Measurements from ENCODE around the gene LRRC17.

LRRC17 gene

DNA sequence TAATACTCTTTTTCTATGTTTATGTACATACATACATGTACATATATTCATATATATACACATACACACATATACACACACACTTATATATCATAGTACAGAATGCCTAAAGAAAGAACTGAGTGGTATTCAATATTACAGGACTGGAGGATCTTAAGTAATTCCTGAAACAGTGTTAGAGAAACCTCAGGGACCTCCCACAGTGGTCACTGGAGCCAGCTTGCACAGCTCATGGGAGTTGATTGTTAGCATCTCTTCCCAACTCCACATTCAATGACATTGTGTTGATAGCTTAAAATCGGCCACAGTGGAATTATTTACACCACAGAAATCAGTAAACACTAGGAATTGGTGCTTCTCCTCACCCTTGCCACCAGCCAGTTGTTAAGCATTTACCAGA, 6.0 kb downstream of the LRRC17 start:
- H4K20me1 ChIP-seq (ENCODE audit: control insufficient read depth, insufficient read depth, low read depth, low read length), result no peaks in the 10 kb centered on the region
- H3K27me3 ChIP-seq (ENCODE audit: control insufficient read depth, low read length), result no peaks in the 10 kb centered on the region
- H3K9me3 ChIP-seq (ENCODE audit: control insufficient read depth, insufficient read depth, low read length), result no peaks in the 10 kb centered on the region
- H3K79me2 ChIP-seq (ENCODE audit: control insufficient read depth, low read length), result no peaks in the 10 kb centered on the region
- H3K36me3 ChIP-seq (ENCODE audit: control insufficient read depth, low read length), result no peaks in the 10 kb centered on the region
- TF ChIP-seq, protein P1, sequence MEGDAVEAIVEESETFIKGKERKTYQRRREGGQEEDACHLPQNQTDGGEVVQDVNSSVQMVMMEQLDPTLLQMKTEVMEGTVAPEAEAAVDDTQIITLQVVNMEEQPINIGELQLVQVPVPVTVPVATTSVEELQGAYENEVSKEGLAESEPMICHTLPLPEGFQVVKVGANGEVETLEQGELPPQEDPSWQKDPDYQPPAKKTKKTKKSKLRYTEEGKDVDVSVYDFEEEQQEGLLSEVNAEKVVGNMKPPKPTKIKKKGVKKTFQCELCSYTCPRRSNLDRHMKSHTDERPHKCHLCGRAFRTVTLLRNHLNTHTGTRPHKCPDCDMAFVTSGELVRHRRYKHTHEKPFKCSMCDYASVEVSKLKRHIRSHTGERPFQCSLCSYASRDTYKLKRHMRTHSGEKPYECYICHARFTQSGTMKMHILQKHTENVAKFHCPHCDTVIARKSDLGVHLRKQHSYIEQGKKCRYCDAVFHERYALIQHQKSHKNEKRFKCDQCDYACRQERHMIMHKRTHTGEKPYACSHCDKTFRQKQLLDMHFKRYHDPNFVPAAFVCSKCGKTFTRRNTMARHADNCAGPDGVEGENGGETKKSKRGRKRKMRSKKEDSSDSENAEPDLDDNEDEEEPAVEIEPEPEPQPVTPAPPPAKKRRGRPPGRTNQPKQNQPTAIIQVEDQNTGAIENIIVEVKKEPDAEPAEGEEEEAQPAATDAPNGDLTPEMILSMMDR (IDR thresholded peaks at IDR 0.05; ENCODE audit: low read depth, low read length, poor library complexity, severe bottlenecking), result no peak
- no peak for TF ChIP-seq EZH2phosphoT487 (IDR thresholded peaks at IDR 0.05; ENCODE audit: borderline replicate concordance, low read length)
- peaks cover 5% of the 10 kb centered on the region for H3K4me1 ChIP-seq (ENCODE audit: control insufficient read depth, low read length)
- H3K9me2 ChIP-seq (replicated peaks; ENCODE audit: control insufficient read depth, low read length), result no peaks in the 10 kb centered on the region
- H3K4me2 ChIP-seq (ENCODE audit: low read length), result no peak overlapping the region
- no peaks in the 10 kb centered on the region for H3F3A ChIP-seq (ENCODE audit: control insufficient read depth, insufficient read depth)
- H3K4me3 ChIP-seq (ENCODE audit: low read length), result no peak overlapping the region
- H3K27ac ChIP-seq (ENCODE audit: low read depth, low read length), result no peak overlapping the region

DNA sequence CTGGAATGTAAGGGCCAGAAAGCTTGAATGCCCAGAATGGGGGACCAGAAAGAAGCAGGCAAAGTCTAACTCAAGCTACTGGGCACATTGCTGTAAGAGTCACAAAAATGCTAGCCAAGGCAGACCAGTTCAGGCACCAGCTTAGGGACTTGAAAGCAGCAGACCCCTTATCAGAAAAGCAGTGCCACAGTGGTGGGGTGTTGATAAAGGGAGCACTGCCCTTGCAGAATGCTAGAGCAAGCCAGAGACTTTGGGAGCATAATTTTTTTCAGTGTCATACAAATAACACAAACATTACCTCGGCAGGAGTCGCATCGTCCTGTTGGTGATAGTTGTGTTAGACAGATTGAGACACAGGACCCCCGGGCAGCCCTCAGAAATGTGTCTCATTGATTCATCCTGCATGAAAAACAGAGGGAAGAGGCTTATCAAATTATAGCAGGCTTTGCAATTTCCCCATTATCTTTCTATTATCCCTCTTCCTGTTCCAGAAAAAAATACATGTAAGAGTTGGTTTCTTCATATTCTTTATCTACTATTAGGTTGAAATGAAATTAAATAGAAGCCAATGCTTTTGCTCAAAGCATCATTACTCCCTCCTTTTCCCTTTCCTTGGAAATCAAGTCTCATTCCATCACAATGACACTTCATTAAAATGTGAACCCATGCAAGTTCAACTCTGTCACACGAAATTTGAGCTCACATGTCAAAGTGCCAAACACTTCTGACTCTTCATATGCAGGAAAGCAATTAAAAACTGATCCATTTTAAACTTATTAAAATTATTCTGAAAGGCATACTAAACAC, 13.4 kb downstream of the LRRC17 start:
- H3K9me2 ChIP-seq (replicated peaks; ENCODE audit: control insufficient read depth, low read length), result no peaks in the 10 kb centered on the region

DNA sequence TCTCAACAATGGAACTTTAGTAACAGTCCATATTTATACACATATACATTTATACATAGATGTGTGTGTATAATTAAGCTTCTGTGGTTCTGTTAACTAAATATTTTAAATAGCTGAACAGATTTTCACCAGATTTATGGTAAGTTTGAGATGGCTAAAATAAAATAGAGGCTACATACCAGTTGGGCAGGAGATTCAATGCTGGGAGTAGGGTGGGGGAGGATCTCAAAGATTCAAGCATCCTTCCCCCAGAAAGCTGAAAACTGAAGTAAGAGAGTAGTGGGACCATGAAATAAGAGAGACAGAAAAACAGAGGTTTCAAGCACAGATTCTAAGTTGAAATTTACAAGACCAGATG, 14.0 kb downstream of the LRRC17 start:
- Histone ChIP-seq H4K20me1 (ENCODE audit: control insufficient read depth, insufficient read depth, low read depth, low read length) (no peaks in the 10 kb centered on the region), H3F3A (ENCODE audit: control insufficient read depth, insufficient read depth) (no peaks in the 10 kb centered on the region), H3K4me1 (ENCODE audit: control insufficient read depth, low read length) (no peaks in the 10 kb centered on the region), H3K36me3 (ENCODE audit: control insufficient read depth, low read length) (no peaks in the 10 kb centered on the region), H3K79me2 (ENCODE audit: control insufficient read depth, low read length) (no peaks in the 10 kb centered on the region), H3K9me3 (ENCODE audit: control insufficient read depth, insufficient read depth, low read length) (no peaks in the 10 kb centered on the region), H3K4me2 (ENCODE audit: low read length) (no peak overlapping the region), H3K4me3 (ENCODE audit: low read length) (no peak overlapping the region), H3K27ac (ENCODE audit: low read depth, low read length) (no peak overlapping the region), H3K9me2 (replicated peaks; ENCODE audit: control insufficient read depth, low read length) (no peaks in the 10 kb centered on the region), H3K27me3 (ENCODE audit: control insufficient read depth, low read length) (no peaks in the 10 kb centered on the region)
- TF ChIP-seq, protein P1 (IDR thresholded peaks at IDR 0.05; ENCODE audit: low read depth, low read length, poor library complexity, severe bottlenecking), result no peak
- no peak for TF ChIP-seq EZH2phosphoT487 (IDR thresholded peaks at IDR 0.05; ENCODE audit: borderline replicate concordance, low read length)

More for the DNA sequence above, 13.4 kb downstream of the LRRC17 start:
- Histone ChIP-seq H3K4me2 (ENCODE audit: low read length) (no peak overlapping the region), H3F3A (ENCODE audit: control insufficient read depth, insufficient read depth) (no peaks in the 10 kb centered on the region), H3K27ac (ENCODE audit: low read depth, low read length) (no peak overlapping the region), H3K9me3 (ENCODE audit: control insufficient read depth, insufficient read depth, low read length) (no peaks in the 10 kb centered on the region), H4K20me1 (ENCODE audit: control insufficient read depth, insufficient read depth, low read depth, low read length) (no peaks in the 10 kb centered on the region), H3K36me3 (ENCODE audit: control insufficient read depth, low read length) (no peaks in the 10 kb centered on the region), H3K79me2 (ENCODE audit: control insufficient read depth, low read length) (no peaks in the 10 kb centered on the region), H3K4me3 (ENCODE audit: low read length) (no peak overlapping the region), H3K4me1 (ENCODE audit: control insufficient read depth, low read length) (no peaks in the 10 kb centered on the region), H3K27me3 (ENCODE audit: control insufficient read depth, low read length) (no peaks in the 10 kb centered on the region)
- TF ChIP-seq, protein P1 (IDR thresholded peaks at IDR 0.05; ENCODE audit: low read depth, low read length, poor library complexity, severe bottlenecking), result no peak
- TF ChIP-seq EZH2phosphoT487 (IDR thresholded peaks at IDR 0.05; ENCODE audit: borderline replicate concordance, low read length), result no peak

Measured in DOHH2 (cell line).